ENCODE results near the gene BAG3.

BAG3 gene

DNA sequence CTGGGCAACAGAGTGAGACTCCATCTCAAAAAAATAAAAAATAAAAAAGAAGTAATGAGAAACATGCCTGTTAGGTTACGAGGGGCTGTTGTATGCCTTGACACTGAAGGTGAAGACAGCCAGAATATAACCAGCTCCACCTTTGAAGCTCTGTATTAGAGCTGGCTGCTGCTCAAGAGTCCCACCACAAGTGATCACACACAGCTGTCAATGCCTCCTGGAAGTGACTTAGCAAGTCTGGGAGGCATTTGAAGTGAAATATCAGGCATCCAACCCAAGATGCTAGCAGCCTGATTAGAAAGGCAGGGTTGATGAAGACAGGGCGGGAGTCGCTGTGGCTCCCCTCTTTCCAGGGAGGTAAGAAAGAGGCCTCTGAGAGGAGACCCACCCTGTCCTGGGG, 40.5 kb downstream of the BAG3 start:
- TF ChIP-seq, protein P1, sequence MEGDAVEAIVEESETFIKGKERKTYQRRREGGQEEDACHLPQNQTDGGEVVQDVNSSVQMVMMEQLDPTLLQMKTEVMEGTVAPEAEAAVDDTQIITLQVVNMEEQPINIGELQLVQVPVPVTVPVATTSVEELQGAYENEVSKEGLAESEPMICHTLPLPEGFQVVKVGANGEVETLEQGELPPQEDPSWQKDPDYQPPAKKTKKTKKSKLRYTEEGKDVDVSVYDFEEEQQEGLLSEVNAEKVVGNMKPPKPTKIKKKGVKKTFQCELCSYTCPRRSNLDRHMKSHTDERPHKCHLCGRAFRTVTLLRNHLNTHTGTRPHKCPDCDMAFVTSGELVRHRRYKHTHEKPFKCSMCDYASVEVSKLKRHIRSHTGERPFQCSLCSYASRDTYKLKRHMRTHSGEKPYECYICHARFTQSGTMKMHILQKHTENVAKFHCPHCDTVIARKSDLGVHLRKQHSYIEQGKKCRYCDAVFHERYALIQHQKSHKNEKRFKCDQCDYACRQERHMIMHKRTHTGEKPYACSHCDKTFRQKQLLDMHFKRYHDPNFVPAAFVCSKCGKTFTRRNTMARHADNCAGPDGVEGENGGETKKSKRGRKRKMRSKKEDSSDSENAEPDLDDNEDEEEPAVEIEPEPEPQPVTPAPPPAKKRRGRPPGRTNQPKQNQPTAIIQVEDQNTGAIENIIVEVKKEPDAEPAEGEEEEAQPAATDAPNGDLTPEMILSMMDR (IDR thresholded peaks at IDR 0.05; ENCODE audit: control extremely low read depth, extremely low read depth, low read depth, missing control alignments): no peak
- DNase-seq (ENCODE audit: extremely low spot score): no peak
- ChIA-PET POLR2A (interaction anchor here (0.7 kb wide), 1 partner anchor 168 kb away, joined by 3 read pairs; no protein-coding TSS in a partner anchor), CTCF (interaction anchor here (1.0 to 2.6 kb wide), 4 partner anchors 10 to 168 kb away, joined by 3 to 18 read pairs (median 6); partner anchors contain the start of gene INPP5F)

DNA sequence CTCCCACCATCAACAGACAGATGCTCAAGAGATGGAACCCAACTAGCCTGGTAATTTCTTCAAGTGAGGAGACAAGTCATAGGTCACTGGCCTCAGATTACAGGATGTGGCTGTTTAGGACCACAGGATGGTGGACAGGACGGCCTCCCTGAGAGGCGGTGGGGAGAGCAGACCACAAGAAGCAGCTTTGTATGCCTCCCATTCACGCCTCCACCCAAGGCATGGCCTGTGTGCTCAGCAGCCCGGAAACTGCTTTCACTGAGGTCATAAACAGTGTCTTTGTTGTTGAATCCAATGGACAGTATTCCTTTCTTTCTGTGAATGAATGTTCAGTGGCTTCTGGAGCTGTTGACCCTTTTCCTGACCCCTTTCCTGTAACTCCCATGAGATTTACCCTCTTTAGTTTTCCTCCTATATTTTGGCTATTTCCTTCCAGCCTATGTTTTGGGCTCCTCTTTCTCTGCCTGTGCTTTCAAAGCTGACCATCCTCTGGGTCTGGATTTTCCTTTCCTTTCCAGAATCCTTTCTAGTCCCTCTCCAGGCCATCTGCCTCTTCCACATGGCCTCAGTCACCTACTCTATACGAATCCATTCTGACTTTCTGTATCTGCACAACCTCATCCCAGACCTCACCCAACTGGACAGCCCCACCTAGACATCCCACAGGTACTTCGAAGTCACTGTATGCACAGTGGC, 42.2 kb downstream of the BAG3 start:
- peak; percentile 69 for DNase-seq (ENCODE audit: extremely low spot score)
- TF ChIP-seq, protein P1 (IDR thresholded peaks at IDR 0.05; ENCODE audit: control extremely low read depth, extremely low read depth, low read depth, missing control alignments): no peak
- ChIA-PET POLR2A (interaction anchor here (0.6 to 1.2 kb wide), 4 partner anchors 9 to 107 kb away, joined by 5 to 8 read pairs (median 7); no protein-coding TSS in a partner anchor), CTCF (interaction anchor here (1.0 to 2.6 kb wide), 4 partner anchors 8 to 166 kb away, joined by 3 to 18 read pairs (median 8); partner anchors contain the start of gene INPP5F)

DNA sequence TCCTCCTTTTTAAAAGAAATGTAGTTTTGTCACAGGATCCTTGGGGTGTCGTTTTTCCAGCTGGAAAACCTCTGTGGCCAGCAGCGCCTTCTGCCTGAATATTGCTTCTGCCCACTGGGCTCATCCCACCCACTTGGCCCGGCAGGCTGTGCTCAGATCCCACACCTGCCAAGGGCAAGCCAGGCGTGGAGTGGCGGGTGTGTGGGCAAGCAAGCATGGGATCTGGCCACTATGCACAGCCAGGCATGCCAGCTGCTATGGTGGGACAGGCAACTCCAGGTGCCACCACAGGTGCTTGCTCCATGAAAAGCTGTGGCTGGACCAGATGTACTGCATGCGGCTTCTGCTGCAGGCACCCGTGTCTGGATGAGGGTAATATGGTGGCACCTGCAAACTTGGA, 43.4 kb downstream of the BAG3 start:
- CTCF ChIA-PET: interaction anchor here (0.8 to 2.0 kb wide), 7 partner anchors 8 to 56 kb away, joined by 3 to 16 read pairs (median 4); partner anchors contain the start of gene INPP5F
- TF ChIP-seq, protein P1 (IDR thresholded peaks at IDR 0.05; ENCODE audit: control extremely low read depth, extremely low read depth, low read depth, missing control alignments): no peak
- POLR2A ChIA-PET: no interaction called here

DNA sequence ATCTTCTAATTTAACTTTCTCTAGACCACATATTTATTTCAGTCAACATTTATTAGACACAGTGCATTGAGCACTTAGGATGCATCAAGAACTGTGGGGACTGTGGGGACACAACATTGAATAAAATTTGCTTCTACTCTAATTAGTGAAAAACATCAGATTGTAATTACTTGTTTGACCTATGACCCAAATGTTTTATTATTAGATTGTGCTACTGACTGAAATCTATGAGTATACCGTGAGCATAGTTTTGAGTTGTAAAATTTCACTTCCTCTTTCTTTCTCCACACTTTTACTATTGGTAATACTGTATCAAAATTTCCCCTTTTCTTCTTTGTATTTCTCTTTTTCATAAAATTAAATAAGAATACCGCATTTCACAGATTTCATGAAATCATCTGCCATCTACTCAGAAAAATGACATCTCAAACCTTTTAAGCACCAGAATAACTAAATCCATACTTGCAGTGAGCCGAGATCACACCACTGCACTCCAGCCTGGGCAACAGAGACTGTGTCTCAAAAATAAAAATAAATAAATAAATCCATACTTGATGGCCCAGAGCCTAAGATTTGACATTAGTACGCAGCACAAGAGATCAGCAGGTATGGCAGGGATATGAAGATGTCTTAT, 49.3 kb downstream of the BAG3 start:
- TF ChIP-seq, protein P1 (IDR thresholded peaks at IDR 0.05; ENCODE audit: control extremely low read depth, extremely low read depth, low read depth, missing control alignments): no peak
- peak; percentile 55 for DNase-seq (ENCODE audit: extremely low spot score)
- CTCF ChIA-PET: interaction anchor here (0.8 to 3.3 kb wide), 3 partner anchors 8 to 25 kb away, joined by 3 to 48 read pairs (median 10); partner anchors contain the start of gene INPP5F
- POLR2A ChIA-PET: no interaction called here

More for the DNA sequence above, 43.4 kb downstream of the BAG3 start:
- no peak for DNase-seq (ENCODE audit: extremely low spot score)

DNA sequence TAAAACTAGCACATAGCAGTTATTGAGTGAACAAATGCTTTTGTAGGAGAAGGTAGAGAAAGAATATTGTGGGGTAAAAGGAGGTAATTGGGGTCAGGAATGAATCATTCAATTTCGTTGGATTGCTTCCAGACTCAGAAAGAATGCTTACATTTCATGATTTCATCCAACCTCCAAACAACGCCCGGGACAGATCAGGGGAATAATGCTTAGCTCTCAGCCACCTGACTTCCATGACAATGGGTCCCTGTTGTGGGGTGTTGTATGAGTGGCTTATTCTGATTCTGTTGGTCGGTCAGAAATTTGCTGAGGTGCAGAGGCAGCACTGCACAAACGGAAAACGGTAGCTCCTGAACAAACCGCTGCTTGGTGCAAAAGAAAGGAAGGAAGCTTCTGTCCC, 50.7 kb downstream of the BAG3 start:
- DNase-seq (ENCODE audit: extremely low spot score): no peak
- TF ChIP-seq, protein P1 (IDR thresholded peaks at IDR 0.05; ENCODE audit: control extremely low read depth, extremely low read depth, low read depth, missing control alignments): no peak
- ChIA-PET CTCF (interaction anchor here (1.0 to 6.1 kb wide), 4 partner anchors 9 to 160 kb away, joined by 3 to 46 read pairs (median 12); partner anchors contain the start of gene INPP5F), POLR2A (interaction anchor here (0.6 to 1.6 kb wide), 7 partner anchors 9 to 170 kb away, joined by 3 to 11 read pairs (median 4); partner anchors contain the start of genes INPP5F and MCMBP)

DNA sequence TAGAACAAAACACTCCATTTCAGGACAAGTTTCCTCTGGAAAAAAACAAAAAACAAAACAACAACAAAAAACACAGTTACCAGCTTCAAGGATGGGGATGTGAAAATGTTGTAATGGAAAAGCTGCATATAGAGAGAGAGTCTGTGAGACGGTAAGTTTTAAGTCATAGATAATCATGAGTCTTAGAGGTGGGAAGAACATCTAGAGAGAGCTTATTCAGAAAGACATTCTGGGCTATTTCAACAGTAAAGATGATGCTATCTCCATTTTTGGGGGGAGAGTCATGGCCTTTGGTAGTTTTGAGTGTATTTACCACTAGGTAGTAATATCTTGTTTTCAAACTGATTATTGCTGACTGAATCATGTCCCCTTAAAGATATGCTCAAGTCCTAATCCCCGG, 51.4 kb downstream of the BAG3 start:
- TF ChIP-seq, protein P1 (IDR thresholded peaks at IDR 0.05; ENCODE audit: control extremely low read depth, extremely low read depth, low read depth, missing control alignments): no peak
- ChIA-PET POLR2A (interaction anchor here (0.6 to 1.6 kb wide), 8 partner anchors 9 to 170 kb away, joined by 3 to 11 read pairs (median 4); partner anchors contain the start of genes INPP5F and MCMBP), CTCF (interaction anchor here (1.0 to 6.1 kb wide), 6 partner anchors 10 to 159 kb away, joined by 3 to 46 read pairs (median 10); partner anchors contain the start of gene INPP5F)
- no peak for DNase-seq (ENCODE audit: extremely low spot score)
